Endothelial cell of umbilical vein (primary cell): ENCODE data around the gene ODAD4. TPM values are rescaled to one million over a fixed set of nuclear protein-coding genes. Genes with fewer than 3 reads are reported as not detected.

Source experiments
- BruUV-seq: library from RNA; stranded (reverse); fragments of 400-500 nt; replicated peaks from 2 replicates; lab custom pipeline; 2021; lab: Mats Ljungman, UMichigan
- CTCF ChIA-PET: fragments of 300-600, 350-600 bp; sonication (Branson Sonifier 250); formaldehyde crosslinking; loops from one replicate; lab custom pipeline; 2021; ENCODE audit warnings: antibody characterized with exemption, inconsistent platforms; lab: Charles Lee
- POLR2A ChIA-PET: fragments of 300-600, 350-600 bp; sonication (Branson Sonifier 250); formaldehyde crosslinking; loops from one replicate; lab custom pipeline; 2021; ENCODE audit warnings: antibody characterized with exemption, inconsistent platforms; lab: Charles Lee
- DNase-seq: peaks from one replicate; pipeline ENCODE4 v3.0.0-alpha.2; 2011; ENCODE audit warnings: low read depth, low spot score
- FAIRE-seq: peaks from 2 replicates; lab custom pipeline; 2011; peaks lifted over from hg19 to GRCh38; lab: Jason Lieb, UNC
- H2AFZ ChIP-seq: 2 replicates; pipeline ENCODE4 v1.6.0; 2012; ENCODE audit warnings: low read depth, low read length, control low read depth, inconsistent platforms
- H3K27ac ChIP-seq: 2 replicates; pipeline ENCODE4 v1.5.1; 2011; ENCODE audit warnings: low read depth, mild to moderate bottlenecking, control low read depth, low read length, moderate library complexity; ENCODE audit not compliant: insufficient read depth
- H3K27me3 ChIP-seq, 2 experiments: 2 replicates each; pipeline versions ENCODE4 v1.6.0 to v1.6.1; 2011; ENCODE audit warnings: low read length in 2 of 2, mixed read lengths in 1 of 2; ENCODE audit not compliant: control insufficient read depth in 2 of 2, insufficient read depth in 2 of 2
- H3K36me3 ChIP-seq, 2 experiments: 2 replicates in 1 of 2; 3 replicates in 1 of 2; pipeline ENCODE4 v1.5.1; 2011; ENCODE audit warnings: low read length in 2 of 2, mild to moderate bottlenecking in 1 of 2, moderate library complexity in 1 of 2; ENCODE audit not compliant: control insufficient read depth in 2 of 2, insufficient read depth in 2 of 2; ENCODE audit errors: extremely low read depth in 1 of 2
- H3K4me1 ChIP-seq: 3 replicates; pipeline ENCODE4 v1.5.1; 2011; ENCODE audit warnings: mild to moderate bottlenecking, low read length; ENCODE audit not compliant: control insufficient read depth, insufficient read depth; ENCODE audit errors: extremely low read depth
- H3K4me2 ChIP-seq: 2 replicates; pipeline ENCODE4 v1.6.1; 2011; ENCODE audit warnings: low read length, control low read depth, mixed read lengths; ENCODE audit not compliant: insufficient read depth
- H3K4me3 ChIP-seq, 3 experiments: fragments of 200-600 bp in 1 of 3; sonication (generic), shearing (Covaris generic) in 1 of 3; replicated peaks in 1 of 3; 2 replicates each; pipeline ENCODE4 v1.5.1; 2011 to 2016; ENCODE audit warnings: control low read depth in 3 of 3, low read length in 3 of 3, mild to moderate bottlenecking in 2 of 3, inconsistent platforms in 1 of 3, low read depth in 1 of 3, moderate library complexity in 1 of 3; ENCODE audit not compliant: insufficient read depth in 1 of 3
- H3K79me2 ChIP-seq: 2 replicates; pipeline ENCODE4 v1.6.0; 2012; ENCODE audit warnings: low read length, inconsistent platforms; ENCODE audit not compliant: control insufficient read depth, insufficient read depth
- H3K9ac ChIP-seq: replicated peaks from 2 replicates; pipeline ENCODE3; 2011; ENCODE audit warnings: low read length, control low read depth; ENCODE audit not compliant: insufficient read depth; ENCODE audit errors: extremely low read depth
- H3K9me1 ChIP-seq: replicated peaks from 3 replicates; pipeline ENCODE4 v1.6.0; 2011; ENCODE audit warnings: mild to moderate bottlenecking, low read length; ENCODE audit not compliant: control insufficient read depth, insufficient read depth; ENCODE audit errors: extremely low read depth
- H3K9me3 ChIP-seq: replicated peaks from 2 replicates; pipeline ENCODE4 v1.5.1; 2012; ENCODE audit warnings: low read length, inconsistent platforms; ENCODE audit not compliant: control insufficient read depth, insufficient read depth
- H4K20me1 ChIP-seq: replicated peaks from 2 replicates; pipeline ENCODE3; 2011; ENCODE audit warnings: mild to moderate bottlenecking, low read length; ENCODE audit not compliant: control insufficient read depth, insufficient read depth; ENCODE audit errors: extremely low read depth
- EZH2 ChIP-seq: IDR thresholded peaks from 2 replicates; pipeline ENCODE4 v1.6.1; 2012; ENCODE audit warnings: borderline replicate concordance, low read depth, mild to moderate bottlenecking, moderate library complexity, low read length, inconsistent platforms; ENCODE audit not compliant: severe bottlenecking
- FOS ChIP-seq: IDR thresholded peaks from 2 replicates; pipeline ENCODE4 v1.6.1; 2011; ENCODE audit warnings: mild to moderate bottlenecking, low read length, moderate library complexity, borderline replicate concordance; ENCODE audit not compliant: insufficient read depth
- GATA2 ChIP-seq: IDR thresholded peaks from 2 replicates; pipeline ENCODE4 v1.7.0; 2011; ENCODE audit warnings: low read depth, mild to moderate bottlenecking, moderate library complexity, mixed read lengths, low read length; ENCODE audit not compliant: insufficient read length, insufficient read depth
- JUN ChIP-seq: IDR thresholded peaks from 2 replicates; pipeline ENCODE4 v1.6.1; 2011; ENCODE audit warnings: borderline replicate concordance, low read depth; ENCODE audit not compliant: insufficient read length, insufficient read depth
- MYC ChIP-seq: IDR thresholded peaks from one replicate; pipeline ENCODE4 v1.6.1; 2011; ENCODE audit warnings: mild to moderate bottlenecking, low read depth, low read length
- POLR2A ChIP-seq: IDR thresholded peaks from 2 replicates; pipeline ENCODE4 v1.6.1; 2012; ENCODE audit warnings: low read depth, mild to moderate bottlenecking, control low read depth, low read length
- POLR2AphosphoS5 ChIP-seq: IDR thresholded peaks from 2 replicates; pipeline ENCODE4 v1.6.1; 2012; ENCODE audit warnings: low read depth, mild to moderate bottlenecking, control low read depth, low read length, moderate library complexity; ENCODE audit not compliant: insufficient read depth
- dilution Hi-C: fragments of 300-500 bp; cut with MboI; formaldehyde crosslinking; loops from one replicate; pipeline ENCODE4 v1.15.0; 2019; ENCODE audit warnings: low sequenced_read_pairs; ENCODE audit not compliant: extremely low pct_ligation_motif_present
- intact Hi-C: fragments of 100-400 bp; cut with micrococcal nuclease; formaldehyde crosslinking; loops from one replicate; pipeline ENCODE4 v1.10.0; 2022
- polyA plus RNA-seq, 4 experiments: library from polyadenylated mRNA; depleted of rRNA in 3 of 4; stranded (reverse) in 3 of 4; unstranded in 1 of 4; fragments of >200 nt; gene quantifications; 2 replicates each; pipeline versions ENCODE4 v1.2.1 to v1.2.3, GENCODE V29; 2011 to 2012; ENCODE audit warnings: missing spikeins in 1 of 4
- total RNA-seq: library from RNA; stranded (reverse); gene quantifications from 2 replicates; pipeline ENCODE4 v1.2.3, GENCODE V29; 2021
- TF ChIP-seq, protein P1 (sequence below): IDR thresholded peaks from 2 replicates; pipeline ENCODE4 v1.6.1; 2011; ENCODE audit not compliant: insufficient read depth, insufficient read length
- TF ChIP-seq, protein P2 (sequence below), 2 donors: IDR thresholded peaks; 1 replicate in 1 of 2; 2 replicates in 1 of 2; pipeline ENCODE4 v1.5.1; 2011; ENCODE audit warnings: low read length in 2 of 2, mild to moderate bottlenecking in 2 of 2, moderate library complexity in 2 of 2, control low read depth in 1 of 2, inconsistent platforms in 1 of 2, low read depth in 1 of 2; ENCODE audit not compliant: insufficient read depth in 1 of 2; ENCODE audit errors: extremely low read depth in 1 of 2

The ODAD4 gene
- total and polyA plus RNA-seq, 2 donors (not counting 3 experiments of a cell fraction or from before 2014, with no cell fraction given): 0.19 to 1.0 TPM

DNA sequence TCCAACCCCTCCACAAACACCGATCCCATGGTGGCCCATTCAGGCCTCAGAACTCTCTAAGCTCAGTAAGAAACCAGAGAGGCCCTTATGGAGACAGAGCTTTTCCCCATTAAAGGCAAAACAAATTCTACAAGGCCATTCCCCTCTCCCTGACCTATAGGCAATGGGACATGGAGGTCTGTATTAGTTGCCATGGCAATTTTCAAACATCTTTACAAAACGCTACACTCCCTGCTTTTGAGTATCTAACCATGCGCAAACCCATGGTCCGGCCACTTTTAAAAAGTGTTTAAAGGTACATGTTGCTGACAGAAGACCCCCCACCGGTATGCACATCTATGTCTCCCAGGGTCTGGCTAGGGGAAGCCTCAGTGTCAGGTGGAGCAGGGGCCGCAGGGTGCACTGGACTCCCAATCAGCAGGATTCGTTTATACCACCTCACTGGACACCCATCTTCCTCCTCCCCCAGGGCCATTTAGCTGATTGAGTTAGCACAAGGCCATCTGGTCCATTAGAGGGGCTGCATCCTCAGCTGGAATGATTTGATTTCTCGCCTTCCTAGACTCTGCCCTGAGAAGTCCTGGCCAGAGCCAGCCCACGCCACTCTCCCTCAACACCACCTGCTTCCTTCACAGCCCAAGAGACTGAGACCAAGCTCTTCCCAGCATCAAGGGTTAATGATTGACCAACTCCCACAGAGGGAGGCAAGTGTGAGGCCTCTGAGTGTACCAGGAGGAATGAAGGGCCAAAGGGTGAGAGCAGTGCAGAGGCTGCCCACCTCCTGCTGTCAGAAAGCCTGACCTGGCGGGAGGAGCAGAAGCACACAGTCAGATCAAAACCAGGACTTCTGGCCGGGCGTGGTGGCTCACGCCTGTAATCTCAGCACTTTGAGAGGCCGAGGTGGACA lies 22.5 kb upstream of the ODAD4 start:
- no peak overlapping the region for H3K4me2 ChIP-seq
- no peaks in the 10 kb centered on the region for H3K9me3 ChIP-seq
- no peaks in the 10 kb centered on the region for H3K27me3 ChIP-seq
- H3K9ac ChIP-seq: no peak overlapping the region
- H3K36me3 ChIP-seq: peaks cover 38 to 67% of the 10 kb centered on the region in 2 experiments
- TF ChIP-seq, protein P1, sequence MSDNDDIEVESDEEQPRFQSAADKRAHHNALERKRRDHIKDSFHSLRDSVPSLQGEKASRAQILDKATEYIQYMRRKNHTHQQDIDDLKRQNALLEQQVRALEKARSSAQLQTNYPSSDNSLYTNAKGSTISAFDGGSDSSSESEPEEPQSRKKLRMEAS: no peak
- TF ChIP-seq FOS: no peak
- no peak for TF ChIP-seq POLR2AphosphoS5
- TF ChIP-seq MYC: no peak
- no peak for TF ChIP-seq POLR2A
- TF ChIP-seq, protein P2, sequence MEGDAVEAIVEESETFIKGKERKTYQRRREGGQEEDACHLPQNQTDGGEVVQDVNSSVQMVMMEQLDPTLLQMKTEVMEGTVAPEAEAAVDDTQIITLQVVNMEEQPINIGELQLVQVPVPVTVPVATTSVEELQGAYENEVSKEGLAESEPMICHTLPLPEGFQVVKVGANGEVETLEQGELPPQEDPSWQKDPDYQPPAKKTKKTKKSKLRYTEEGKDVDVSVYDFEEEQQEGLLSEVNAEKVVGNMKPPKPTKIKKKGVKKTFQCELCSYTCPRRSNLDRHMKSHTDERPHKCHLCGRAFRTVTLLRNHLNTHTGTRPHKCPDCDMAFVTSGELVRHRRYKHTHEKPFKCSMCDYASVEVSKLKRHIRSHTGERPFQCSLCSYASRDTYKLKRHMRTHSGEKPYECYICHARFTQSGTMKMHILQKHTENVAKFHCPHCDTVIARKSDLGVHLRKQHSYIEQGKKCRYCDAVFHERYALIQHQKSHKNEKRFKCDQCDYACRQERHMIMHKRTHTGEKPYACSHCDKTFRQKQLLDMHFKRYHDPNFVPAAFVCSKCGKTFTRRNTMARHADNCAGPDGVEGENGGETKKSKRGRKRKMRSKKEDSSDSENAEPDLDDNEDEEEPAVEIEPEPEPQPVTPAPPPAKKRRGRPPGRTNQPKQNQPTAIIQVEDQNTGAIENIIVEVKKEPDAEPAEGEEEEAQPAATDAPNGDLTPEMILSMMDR (IDR thresholded peaks at IDR 0.05; ENCODE audit: extremely low read depth in 1 of 2, insufficient read depth in 1 of 2, low read depth in 1 of 2, low read length in 2 of 2): no peak
- no peak for TF ChIP-seq GATA2
- TF ChIP-seq EZH2: no peak
- TF ChIP-seq JUN: no peak
- peaks cover 26% of the 10 kb centered on the region for H3K79me2 ChIP-seq
- no peaks in the 10 kb centered on the region for H3K4me1 ChIP-seq
- BruUV-seq: no TSS peak
- DNase-seq (no peak), FAIRE-seq (no peak)
- H3K9me1 ChIP-seq: no peaks in the 10 kb centered on the region
- intact Hi-C loops (no loop called here), dilution Hi-C loops (no loop called here)
- CTCF ChIA-PET: no interaction called here
- no peak overlapping the region for H3K27ac ChIP-seq
- H3K4me3 ChIP-seq: no peak overlapping the region
- no peak overlapping the region for H2AFZ ChIP-seq
- POLR2A ChIA-PET: interaction anchor here (0.6 kb wide), 1 partner anchor 122 kb away, joined by 3 read pairs; no protein-coding TSS in a partner anchor
- H4K20me1 ChIP-seq: no peaks in the 10 kb centered on the region
